Left hindlimb (tissue), 1 donor: ENCODE measurements around the gene RAPGEF1.
"Not testable (repeated sequence)": the region's sequence is repeated elsewhere in the genome, so short reads cannot be mapped to it uniquely, and the experiment has no call there.

ENCODE experiments used
- DNase-seq: peaks from one replicate; pipeline ENCODE4 v3.0.0-alpha.2; 2018

The RAPGEF1 gene

GRCh38 chr9:131668439-131669268 lies 71.2 kb downstream of the RAPGEF1 start:
- DNase-seq = no peak

- DNase-seq = no peak
Observed at GRCh38 chr9:131668057-131668438, 71.8 kb downstream of the RAPGEF1 start.

- no peak for DNase-seq
Observed at GRCh38 chr9:131667576-131667975, 72.3 kb downstream of the RAPGEF1 start.

- DNase-seq = no peak
Observed at GRCh38 chr9:131666774-131667173, 73.1 kb downstream of the RAPGEF1 start.

GRCh38 chr9:131666029-131666428 lies 73.8 kb downstream of the RAPGEF1 start:
- DNase-seq = no peak

GRCh38 chr9:131663288-131663687 lies 76.6 kb downstream of the RAPGEF1 start:
- no peak for DNase-seq

GRCh38 chr9:131662289-131662621 lies 77.6 kb downstream of the RAPGEF1 start:
- DNase-seq = not testable (repeated sequence)

- no peak for DNase-seq
Observed at GRCh38 chr9:131661568-131662288, 78.1 kb downstream of the RAPGEF1 start.

- DNase-seq = no peak
Observed at GRCh38 chr9:131660466-131661405, 79.1 kb downstream of the RAPGEF1 start.

- no peak for DNase-seq
Observed at GRCh38 chr9:131658377-131659129, 81.3 kb downstream of the RAPGEF1 start.

GRCh38 chr9:131657940-131658339 lies 81.9 kb downstream of the RAPGEF1 start:
- DNase-seq = no peak

- no peak for DNase-seq
Observed at GRCh38 chr9:131657456-131657855, 82.4 kb downstream of the RAPGEF1 start.

GRCh38 chr9:131657037-131657377 lies 82.9 kb downstream of the RAPGEF1 start:
- DNase-seq = no peak

GRCh38 chr9:131656356-131657036 lies 83.4 kb downstream of the RAPGEF1 start:
- DNase-seq = no peak

GRCh38 chr9:131654369-131654768 lies 85.5 kb downstream of the RAPGEF1 start:
- DNase-seq = not testable (repeated sequence)

- DNase-seq = no peak
Observed at GRCh38 chr9:131651599-131651998, 88.3 kb downstream of the RAPGEF1 start.

- DNase-seq = no peak
Observed at GRCh38 chr9:131651160-131651559, 88.7 kb downstream of the RAPGEF1 start.

- no peak for DNase-seq
Observed at GRCh38 chr9:131650254-131650653, 89.6 kb downstream of the RAPGEF1 start.

GRCh38 chr9:131649646-131650045 lies 90.2 kb downstream of the RAPGEF1 start:
- no peak for DNase-seq

- DNase-seq = no peak
Observed at GRCh38 chr9:131645078-131645776, 94.6 kb downstream of the RAPGEF1 start.

- DNase-seq = no peak
Observed at GRCh38 chr9:131642496-131643083, 97.3 kb downstream of the RAPGEF1 start.
